ENCODE measurements around the gene C1QTNF3. TPM values are rescaled to one million over a fixed set of nuclear protein-coding genes. Genes with fewer than 3 reads are reported as not detected.
"Not testable (repeated sequence)": the region's sequence is repeated elsewhere in the genome, so short reads cannot be mapped to it uniquely, and the experiment has no call there.

C1QTNF3 gene
- total RNA-seq, 2 experiments from 2014 or later, result 3.6 to 7.5 TPM

DNA sequence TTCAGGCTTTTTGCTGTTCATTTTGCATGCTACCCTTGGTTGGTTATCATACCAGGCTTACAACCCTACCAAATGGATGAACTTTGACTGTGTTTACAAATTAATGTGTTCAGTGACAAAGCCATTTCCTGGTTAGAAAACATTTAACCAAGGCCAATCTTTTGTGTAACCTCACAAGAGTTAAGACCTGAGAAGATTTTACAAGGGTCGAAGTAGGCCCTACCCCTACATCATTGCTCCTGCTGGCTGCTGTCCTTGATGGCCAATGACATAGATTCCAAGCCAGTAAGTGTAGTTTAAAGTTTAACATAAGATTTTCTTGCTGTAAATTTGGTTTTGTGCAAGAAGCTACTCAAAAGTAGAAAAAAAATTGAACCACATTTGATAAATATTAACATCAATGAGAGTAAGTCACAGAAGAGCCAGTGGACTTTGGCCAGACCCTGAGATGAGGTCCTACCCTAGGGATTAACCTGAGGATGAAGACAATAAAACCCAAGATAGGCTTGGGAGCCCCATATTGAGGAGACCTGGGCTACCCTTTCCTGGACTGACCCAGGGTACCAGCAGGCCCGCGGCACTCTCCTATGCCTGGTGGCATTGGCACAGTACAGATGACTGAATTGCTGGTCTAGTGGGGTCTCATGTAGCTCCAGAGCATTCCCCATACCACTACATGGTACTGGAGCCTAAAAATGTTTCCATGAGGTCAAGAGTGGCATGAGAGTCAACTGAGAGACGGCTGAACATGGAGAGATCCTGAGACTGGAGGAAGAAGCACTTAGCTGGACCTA, 8.3 kb downstream of the C1QTNF3 start:
- Histone ChIP-seq H3K79me2 (ENCODE audit: insufficient read depth, low read depth, low read length) (no peaks in the 10 kb centered on the region), H3K9me3 (ENCODE audit: low read length) (no peaks in the 10 kb centered on the region), H3K9me2 (ENCODE audit: insufficient read depth, low read length) (no peaks in the 10 kb centered on the region), H3K36me3 (ENCODE audit: insufficient read depth, low read length) (no peaks in the 10 kb centered on the region), H4K20me1 (ENCODE audit: insufficient read depth, low read length) (no peaks in the 10 kb centered on the region), H2AFZ (ENCODE audit: low read length) (no peak overlapping the region), H3K4me2 (ENCODE audit: low read length) (no peak overlapping the region), H3K4me3 (ENCODE audit: low read depth, low read length, poor library complexity, severe bottlenecking) (no peak overlapping the region), H3K4me1 (ENCODE audit: insufficient read depth, low read length, poor library complexity, severe bottlenecking) (no peaks in the 10 kb centered on the region), H3K27ac (ENCODE audit: low read depth, low read length, poor library complexity, severe bottlenecking) (no peak overlapping the region)
- no TSS peak for BruUV-seq (replicated peaks)
- DNase-seq (ENCODE audit: low spot score), result no peak
- no peak for TF ChIP-seq EZH2phosphoT487 (IDR thresholded peaks at IDR 0.05; ENCODE audit: borderline replicate concordance, low read depth, low read length)
- TF ChIP-seq, protein P1, sequence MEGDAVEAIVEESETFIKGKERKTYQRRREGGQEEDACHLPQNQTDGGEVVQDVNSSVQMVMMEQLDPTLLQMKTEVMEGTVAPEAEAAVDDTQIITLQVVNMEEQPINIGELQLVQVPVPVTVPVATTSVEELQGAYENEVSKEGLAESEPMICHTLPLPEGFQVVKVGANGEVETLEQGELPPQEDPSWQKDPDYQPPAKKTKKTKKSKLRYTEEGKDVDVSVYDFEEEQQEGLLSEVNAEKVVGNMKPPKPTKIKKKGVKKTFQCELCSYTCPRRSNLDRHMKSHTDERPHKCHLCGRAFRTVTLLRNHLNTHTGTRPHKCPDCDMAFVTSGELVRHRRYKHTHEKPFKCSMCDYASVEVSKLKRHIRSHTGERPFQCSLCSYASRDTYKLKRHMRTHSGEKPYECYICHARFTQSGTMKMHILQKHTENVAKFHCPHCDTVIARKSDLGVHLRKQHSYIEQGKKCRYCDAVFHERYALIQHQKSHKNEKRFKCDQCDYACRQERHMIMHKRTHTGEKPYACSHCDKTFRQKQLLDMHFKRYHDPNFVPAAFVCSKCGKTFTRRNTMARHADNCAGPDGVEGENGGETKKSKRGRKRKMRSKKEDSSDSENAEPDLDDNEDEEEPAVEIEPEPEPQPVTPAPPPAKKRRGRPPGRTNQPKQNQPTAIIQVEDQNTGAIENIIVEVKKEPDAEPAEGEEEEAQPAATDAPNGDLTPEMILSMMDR (conservative IDR thresholded peaks at IDR 0.05; ENCODE audit: low read length), result no peak
- intact Hi-C loops (cut with micrococcal nuclease; ENCODE audit: unreplicated experiment), result no loop called here
- POLR2A ChIA-PET, result no interaction called here
- CTCF ChIA-PET (ENCODE audit: unreplicated experiment), result no interaction called here

DNA sequence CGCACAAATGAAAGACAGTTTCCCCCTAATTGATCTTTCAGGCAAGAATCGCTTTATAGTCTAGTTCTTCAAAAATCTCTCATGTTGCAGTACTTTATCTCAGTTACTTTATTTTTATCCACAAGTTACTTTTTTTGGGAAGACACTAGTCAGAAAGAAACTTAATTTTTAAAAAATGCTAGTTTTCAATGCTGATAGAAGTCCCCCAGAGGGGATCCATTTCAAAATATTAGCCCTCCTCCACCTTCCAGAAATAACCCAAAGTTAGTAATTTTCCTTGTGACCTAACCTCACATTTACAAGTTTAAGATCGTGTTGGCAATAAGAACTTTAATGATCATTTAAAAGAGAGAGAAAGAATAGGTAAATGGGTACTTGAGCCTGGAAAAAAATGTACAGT, 11.0 kb downstream of the C1QTNF3 start:
- Histone ChIP-seq H3K79me2 (ENCODE audit: insufficient read depth, low read depth, low read length) (no peaks in the 10 kb centered on the region), H4K20me1 (ENCODE audit: insufficient read depth, low read length) (no peaks in the 10 kb centered on the region), H3K4me3 (ENCODE audit: low read depth, low read length, poor library complexity, severe bottlenecking) (no peak overlapping the region), H3K4me2 (ENCODE audit: low read length) (no peak overlapping the region), H3K9me2 (ENCODE audit: insufficient read depth, low read length) (no peaks in the 10 kb centered on the region), H2AFZ (ENCODE audit: low read length) (no peak overlapping the region), H3K36me3 (ENCODE audit: insufficient read depth, low read length) (no peaks in the 10 kb centered on the region), H3K4me1 (ENCODE audit: insufficient read depth, low read length, poor library complexity, severe bottlenecking) (no peaks in the 10 kb centered on the region), H3K9me3 (ENCODE audit: low read length) (no peaks in the 10 kb centered on the region), H3K27ac (ENCODE audit: low read depth, low read length, poor library complexity, severe bottlenecking) (no peak overlapping the region)
- intact Hi-C loops (cut with micrococcal nuclease; ENCODE audit: unreplicated experiment), result no loop called here
- no TSS peak for BruUV-seq (replicated peaks)
- TF ChIP-seq, protein P1 (conservative IDR thresholded peaks at IDR 0.05; ENCODE audit: low read length), result no peak
- TF ChIP-seq EZH2phosphoT487 (IDR thresholded peaks at IDR 0.05; ENCODE audit: borderline replicate concordance, low read depth, low read length), result no peak
- ChIA-PET CTCF (ENCODE audit: unreplicated experiment) (no interaction called here), POLR2A (no interaction called here)
- no peak for DNase-seq (ENCODE audit: low spot score)

DNA sequence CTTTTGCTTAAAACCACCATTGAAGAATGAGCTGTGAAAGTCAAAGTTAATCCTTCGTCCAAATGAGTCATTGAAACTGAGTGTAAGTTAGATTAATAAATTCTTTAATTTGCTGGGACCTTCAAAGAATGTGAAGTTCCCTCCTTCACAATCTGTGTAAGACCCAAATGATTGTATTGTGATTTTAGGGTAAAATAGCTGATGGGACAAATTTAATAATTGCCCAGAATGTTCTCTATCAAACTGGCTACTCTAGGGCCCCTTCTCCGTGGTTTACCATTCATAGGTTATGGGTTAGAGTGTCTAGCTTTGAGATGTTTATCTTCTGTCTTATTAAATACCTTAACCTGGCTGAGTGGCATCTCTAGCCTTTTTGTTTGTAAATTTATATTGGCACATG, 11.9 kb downstream of the C1QTNF3 start:
- H2AFZ ChIP-seq (ENCODE audit: low read length), result no peak overlapping the region
- H3K36me3 ChIP-seq (ENCODE audit: insufficient read depth, low read length), result no peaks in the 10 kb centered on the region
- no TSS peak for BruUV-seq (replicated peaks)
- TF ChIP-seq, protein P1 (conservative IDR thresholded peaks at IDR 0.05; ENCODE audit: low read length), result no peak
- TF ChIP-seq EZH2phosphoT487 (IDR thresholded peaks at IDR 0.05; ENCODE audit: borderline replicate concordance, low read depth, low read length), result no peak
- H4K20me1 ChIP-seq (ENCODE audit: insufficient read depth, low read length), result no peaks in the 10 kb centered on the region
- no peak overlapping the region for H3K27ac ChIP-seq (ENCODE audit: low read depth, low read length, poor library complexity, severe bottlenecking)
- no peaks in the 10 kb centered on the region for H3K9me2 ChIP-seq (ENCODE audit: insufficient read depth, low read length)
- no peak overlapping the region for H3K4me3 ChIP-seq (ENCODE audit: low read depth, low read length, poor library complexity, severe bottlenecking)
- H3K79me2 ChIP-seq (ENCODE audit: insufficient read depth, low read depth, low read length), result no peaks in the 10 kb centered on the region
- DNase-seq (ENCODE audit: low spot score), result no peak
- H3K9me3 ChIP-seq (ENCODE audit: low read length), result no peaks in the 10 kb centered on the region
- POLR2A ChIA-PET, result no interaction called here
- intact Hi-C loops (cut with micrococcal nuclease; ENCODE audit: unreplicated experiment), result no loop called here
- no peaks in the 10 kb centered on the region for H3K4me1 ChIP-seq (ENCODE audit: insufficient read depth, low read length, poor library complexity, severe bottlenecking)
- CTCF ChIA-PET (ENCODE audit: unreplicated experiment), result no interaction called here
- no peak overlapping the region for H3K4me2 ChIP-seq (ENCODE audit: low read length)

- H3K36me3 ChIP-seq (ENCODE audit: insufficient read depth, low read length); H2AFZ ChIP-seq (ENCODE audit: low read length); H3K4me1 ChIP-seq (ENCODE audit: insufficient read depth, low read length, poor library complexity, severe bottlenecking); H3K9me2 ChIP-seq (ENCODE audit: insufficient read depth, low read length); DNase-seq (ENCODE audit: low spot score); H3K27ac ChIP-seq (ENCODE audit: low read depth, low read length, poor library complexity, severe bottlenecking); BruUV-seq (replicated peaks); intact Hi-C loops (cut with micrococcal nuclease; ENCODE audit: unreplicated experiment); CTCF ChIA-PET (ENCODE audit: unreplicated experiment); H4K20me1 ChIP-seq (ENCODE audit: insufficient read depth, low read length); H3K4me3 ChIP-seq (ENCODE audit: low read depth, low read length, poor library complexity, severe bottlenecking); H3K9me3 ChIP-seq (ENCODE audit: low read length); H3K4me2 ChIP-seq (ENCODE audit: low read length); H3K79me2 ChIP-seq (ENCODE audit: insufficient read depth, low read depth, low read length); POLR2A ChIA-PET: not testable (repeated sequence)
Measured at GRCh38 chr5:34030585-34030984, 12.4 kb downstream of the C1QTNF3 start.

Data from OCI-LY7 (cell line).